ENCODE results near the gene ARHGAP26.

Gene ARHGAP26

DNA sequence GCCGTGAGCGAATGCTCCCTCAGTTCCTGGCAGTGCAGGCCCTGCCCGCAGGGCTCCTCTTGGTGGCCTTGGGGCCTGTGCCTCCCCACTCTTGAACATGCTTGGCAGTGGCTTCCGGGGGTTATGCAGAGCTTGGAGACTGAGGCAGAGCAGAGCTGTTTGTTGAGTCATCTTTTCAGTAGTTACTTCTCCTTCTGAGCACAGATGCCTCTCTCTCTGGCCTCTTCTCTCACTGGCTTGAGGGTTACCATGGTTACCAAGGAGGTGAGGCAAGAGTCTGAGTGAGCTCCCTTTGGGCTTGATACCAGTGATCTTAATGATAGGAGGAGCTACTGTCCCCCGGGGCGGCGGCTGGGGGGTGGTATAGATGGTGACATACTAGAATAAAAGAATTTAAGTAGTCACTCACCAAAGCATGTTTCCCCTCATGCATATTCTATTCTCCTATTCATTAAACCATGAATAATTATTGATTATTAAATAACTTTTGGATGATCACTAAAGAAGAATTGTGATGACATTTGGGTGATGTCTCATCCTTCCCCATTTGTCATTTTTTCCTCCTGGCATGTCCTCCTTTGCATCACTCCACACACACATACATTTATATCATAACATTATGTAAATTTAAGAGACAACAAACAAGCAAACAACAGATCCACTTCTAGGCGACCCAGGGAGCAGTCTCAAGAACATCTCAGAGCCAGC lies 111.1 kb downstream of the ARHGAP26 start:
- DNase-seq = no peak

DNA sequence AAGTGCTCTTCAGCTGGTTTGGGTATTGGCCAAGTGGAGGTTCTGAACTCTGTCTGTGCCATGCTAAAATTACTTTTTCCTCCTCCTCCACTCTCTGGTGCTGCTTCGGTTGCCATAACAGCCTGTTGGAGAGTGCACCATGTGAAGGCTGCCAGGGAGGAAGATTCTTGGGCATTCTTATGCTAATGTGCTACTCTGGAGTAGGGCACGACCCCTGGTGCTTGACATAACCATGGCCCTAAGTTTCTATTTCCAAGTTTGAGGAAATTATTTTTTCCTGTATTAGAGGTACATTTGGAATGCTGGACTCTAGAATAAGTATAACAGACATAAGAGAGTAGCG lies 111.6 kb downstream of the ARHGAP26 start:
- DNase-seq = no peak

DNA sequence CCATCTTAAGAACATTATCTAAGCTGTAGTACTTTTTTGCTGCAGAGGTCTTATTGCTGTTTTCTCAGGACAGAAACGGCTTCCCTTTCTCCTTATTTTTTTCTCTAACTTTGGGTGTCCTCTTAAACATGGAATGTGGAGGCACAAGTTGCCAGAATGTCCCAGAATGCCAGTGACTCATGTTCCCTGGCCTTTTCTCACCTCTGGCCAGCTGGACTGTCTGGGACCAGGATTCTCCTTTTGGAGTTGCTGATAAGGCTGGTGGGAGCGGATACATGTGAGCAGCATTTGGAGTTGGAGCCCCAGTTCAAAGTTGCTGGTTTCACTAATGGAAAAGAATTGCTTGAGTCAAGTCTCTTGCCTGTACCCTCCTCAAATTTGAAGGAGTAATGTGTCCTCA lies 112.8 kb downstream of the ARHGAP26 start:
- DNase-seq = no peak

DNA sequence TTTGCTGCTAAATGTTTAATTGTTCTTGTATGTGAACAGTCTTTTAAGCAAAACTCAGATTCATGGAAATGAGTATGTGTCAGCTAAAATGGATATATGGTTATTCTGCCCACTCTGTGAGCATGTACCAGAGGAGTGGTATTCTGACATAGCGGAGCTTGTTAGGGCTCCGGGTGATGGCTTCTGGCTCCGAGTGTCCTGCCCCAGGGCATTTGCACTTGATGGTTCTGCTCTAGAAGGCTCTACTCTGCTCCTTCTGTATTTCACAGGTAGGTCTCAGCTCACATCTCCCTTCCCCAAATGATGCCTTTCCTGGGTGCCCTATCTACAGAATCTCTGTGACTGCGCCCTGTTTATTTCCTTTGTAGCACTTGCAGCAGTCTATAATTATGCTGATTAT lies 113.3 kb downstream of the ARHGAP26 start:
- DNase-seq = no peak

DNA sequence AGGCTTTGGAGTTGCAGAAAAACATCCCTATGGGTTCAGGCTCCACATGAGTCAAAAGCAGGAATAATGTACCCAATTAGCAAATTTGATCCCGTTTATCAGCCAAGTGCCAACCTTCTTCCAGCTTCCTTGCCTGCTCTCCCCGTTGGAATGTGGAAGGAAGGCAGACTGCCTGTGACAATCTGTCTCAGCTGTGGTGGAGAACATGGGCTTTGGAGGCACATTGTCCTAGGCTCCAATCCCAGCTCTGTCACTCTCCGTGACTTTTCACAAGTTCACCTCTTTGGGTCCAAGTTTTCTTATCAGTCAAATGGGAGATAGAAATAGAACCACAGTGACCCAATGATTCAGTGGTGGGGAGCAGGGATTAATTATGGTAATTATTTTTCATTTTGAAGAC lies 113.9 kb downstream of the ARHGAP26 start:
- DNase-seq = no peak

DNA sequence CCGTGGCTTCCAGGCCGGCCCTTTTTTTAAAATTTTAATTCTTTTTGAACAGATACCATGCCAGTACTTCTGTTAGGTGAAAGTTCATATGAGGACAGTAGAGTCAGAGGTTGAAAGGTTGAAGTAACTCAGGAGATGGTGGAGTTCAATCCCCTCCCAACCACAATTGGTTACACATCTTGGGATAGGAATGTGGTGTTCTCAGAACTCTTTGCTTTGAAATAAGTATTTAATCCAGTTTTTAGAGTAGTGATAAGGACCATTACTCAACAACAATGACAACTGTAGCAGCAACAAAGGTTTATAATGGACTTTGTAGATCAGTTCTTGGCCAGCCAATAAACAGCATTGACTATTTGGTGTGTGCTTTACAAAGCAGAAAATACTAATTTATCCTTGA lies 116.0 kb downstream of the ARHGAP26 start:
- DNase-seq = no peak

DNA sequence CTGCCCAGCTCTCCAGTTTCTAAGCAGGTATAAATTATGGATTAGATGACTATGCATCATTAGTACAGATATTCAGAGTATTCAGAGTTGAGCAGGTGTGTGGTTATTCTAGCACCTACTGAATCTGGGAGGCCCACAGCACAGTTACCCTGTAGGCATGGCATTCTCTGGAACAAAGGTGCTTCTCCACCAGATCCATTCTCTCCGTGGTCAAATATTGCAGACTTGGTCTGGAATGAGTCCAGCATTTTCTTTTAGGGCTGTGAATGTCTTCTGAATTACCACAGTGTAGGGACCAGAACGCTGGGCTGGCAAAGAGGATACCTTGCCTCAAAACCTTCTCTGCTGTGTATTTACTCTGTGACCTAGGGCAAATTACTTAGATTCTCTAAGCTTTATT lies 116.8 kb downstream of the ARHGAP26 start:
- DNase-seq = no peak

DNA sequence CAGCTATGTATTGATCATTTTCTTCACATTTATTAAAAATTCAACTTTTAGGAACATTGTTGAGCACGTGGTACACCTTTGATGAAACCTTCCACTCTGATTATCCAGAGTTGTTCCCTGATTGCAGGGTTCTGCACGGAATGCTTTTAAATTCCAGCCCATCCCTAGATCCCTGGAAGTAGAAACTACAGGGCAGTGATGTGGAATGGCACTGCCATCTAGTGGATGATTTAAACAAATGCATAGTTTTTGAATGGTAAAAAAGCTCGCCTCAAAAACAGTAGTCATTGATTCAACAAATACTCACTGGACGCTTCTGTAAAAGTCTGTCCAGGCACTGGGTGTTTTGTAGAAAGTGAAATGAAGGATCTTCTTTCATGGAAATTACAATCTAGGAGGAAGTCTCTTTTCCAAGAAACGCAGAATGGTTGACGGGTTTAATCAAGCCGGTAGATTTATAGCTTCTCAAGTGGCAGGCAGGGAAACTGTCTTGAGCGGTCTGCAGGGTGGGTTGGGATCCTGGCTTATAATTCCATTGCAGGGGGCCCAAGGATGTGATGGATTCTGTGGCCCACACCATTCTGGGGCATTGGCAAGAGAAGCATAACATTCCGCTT lies 118.4 kb downstream of the ARHGAP26 start:
- DNase-seq = peak; percentile 2

DNA sequence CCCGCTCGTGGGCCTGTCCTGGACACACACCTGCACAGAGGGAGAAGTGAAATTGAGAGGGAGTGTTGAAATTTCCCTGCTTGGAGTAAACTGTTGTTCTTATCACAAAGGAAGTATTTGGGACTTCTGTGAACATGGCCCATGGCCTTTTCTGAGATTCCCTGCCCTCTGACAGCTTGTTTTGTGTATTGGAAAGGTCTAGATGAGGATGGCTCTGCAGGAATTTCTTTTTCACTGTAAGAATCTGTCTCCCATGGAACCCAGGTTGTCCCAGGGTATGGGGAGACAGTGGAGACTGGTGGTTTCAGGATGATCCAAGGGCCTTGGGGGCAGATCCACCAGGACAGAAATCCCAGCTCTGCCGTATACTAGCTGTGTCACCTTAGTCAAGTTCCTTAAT lies 121.8 kb downstream of the ARHGAP26 start:
- DNase-seq = no peak

DNA sequence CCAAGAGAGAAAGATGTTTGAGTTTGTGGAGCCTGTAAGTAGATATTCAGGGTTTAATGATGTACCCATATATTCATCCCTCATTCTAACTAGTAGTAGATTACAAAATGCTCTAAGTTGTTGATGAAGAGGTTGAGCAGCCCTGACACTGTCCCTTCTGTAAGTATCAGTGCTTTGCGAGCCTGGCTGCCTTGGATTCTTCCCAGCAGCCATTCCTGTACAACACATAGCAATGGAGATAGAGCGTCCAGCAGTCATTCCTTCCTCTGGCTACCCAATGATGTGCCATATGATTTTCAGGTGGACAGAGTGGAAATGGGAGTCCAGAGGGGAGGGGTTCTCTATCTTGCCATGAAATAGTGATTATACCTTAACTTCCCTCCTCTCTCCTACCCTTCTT lies 124.1 kb downstream of the ARHGAP26 start:
- DNase-seq = no peak

DNA sequence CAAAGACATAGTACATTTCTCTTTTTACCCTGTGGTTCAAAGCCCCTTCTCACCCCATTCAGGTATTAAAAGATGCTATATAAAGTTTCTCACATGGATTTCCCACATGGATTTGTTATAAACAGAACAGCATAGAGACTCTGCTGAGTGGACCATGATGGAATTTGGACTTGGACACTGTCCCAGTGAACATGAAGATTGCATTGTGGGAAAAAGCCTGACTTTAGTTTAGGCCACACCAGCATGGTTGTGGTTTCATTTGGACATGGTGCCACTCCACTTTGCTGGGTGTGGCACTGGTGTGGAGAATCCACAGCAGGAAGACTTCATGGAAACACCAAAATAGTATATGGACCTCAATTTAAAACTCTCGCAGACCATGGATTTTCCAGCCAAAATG lies 124.6 kb downstream of the ARHGAP26 start:
- DNase-seq = no peak

DNA sequence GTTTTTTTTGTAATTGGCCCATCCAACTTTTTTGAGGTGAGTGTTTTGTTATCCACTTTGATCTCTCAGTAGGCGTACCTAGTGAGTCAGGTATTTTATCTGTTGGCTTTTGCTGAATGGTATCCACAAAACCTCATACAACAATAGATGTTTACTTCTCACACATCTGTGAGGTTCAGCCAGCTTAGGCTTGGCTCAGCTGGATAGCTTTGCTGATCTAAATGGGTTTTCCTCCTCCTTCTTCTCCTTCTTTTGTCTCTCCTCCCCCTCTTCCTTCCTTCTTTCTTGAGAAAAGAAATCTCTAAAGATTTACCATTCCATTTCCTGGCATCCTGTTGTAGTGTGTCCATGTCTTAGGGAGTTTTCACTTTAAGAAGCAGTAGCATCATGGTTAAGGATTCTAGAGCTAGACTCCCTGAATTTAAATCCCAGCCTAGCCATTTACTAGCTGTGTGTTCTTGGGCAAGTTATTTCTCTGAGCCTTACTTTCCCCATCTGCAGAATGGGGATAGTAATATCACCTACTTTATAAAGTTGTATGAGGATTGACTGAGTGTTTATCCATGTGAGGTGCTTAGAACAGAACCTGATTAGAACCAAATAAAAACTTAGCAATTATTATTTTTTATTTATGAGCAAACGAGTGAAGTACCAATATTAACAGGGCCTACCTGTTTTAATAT lies 126.3 kb downstream of the ARHGAP26 start:
- no peak for DNase-seq

DNA sequence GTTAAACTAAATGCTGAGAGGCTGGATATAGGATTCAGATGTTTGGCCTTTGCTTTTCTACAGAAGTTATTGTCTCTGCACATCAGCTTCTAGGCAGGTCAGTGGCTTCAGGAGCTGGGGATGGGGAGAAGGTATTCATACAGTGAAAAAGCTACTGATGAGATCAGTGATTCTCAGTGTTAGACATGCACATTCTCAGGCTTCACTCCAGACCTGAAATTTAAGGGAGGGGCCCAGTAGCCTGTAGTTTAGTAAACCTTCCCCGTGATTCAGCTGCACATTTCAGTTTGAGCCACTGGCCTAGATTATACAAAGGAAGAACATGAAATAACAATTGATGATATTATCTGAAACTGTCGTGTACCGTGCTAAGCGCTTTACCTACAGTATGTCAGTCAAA lies 127.2 kb downstream of the ARHGAP26 start:
- DNase-seq = no peak

DNA sequence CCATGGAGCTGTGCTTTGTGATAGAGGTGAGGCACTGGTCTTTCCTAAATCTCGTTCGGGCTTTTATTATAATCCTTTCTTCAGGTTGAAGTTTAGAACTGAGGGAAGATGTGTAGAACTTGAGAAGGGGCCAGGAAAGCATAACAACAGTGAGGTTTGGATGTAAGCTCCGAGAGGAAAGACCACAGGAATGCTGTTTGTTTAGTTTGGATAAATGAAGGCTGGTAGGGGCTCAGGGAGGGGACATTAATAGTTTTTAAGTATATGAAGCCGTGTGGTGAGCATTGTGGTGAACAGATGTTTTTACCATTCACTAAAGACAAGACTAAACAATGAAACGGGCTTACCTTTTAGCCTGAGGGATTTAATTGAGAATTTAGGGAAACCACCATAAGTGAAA lies 130.8 kb downstream of the ARHGAP26 start:
- DNase-seq = no peak

DNA sequence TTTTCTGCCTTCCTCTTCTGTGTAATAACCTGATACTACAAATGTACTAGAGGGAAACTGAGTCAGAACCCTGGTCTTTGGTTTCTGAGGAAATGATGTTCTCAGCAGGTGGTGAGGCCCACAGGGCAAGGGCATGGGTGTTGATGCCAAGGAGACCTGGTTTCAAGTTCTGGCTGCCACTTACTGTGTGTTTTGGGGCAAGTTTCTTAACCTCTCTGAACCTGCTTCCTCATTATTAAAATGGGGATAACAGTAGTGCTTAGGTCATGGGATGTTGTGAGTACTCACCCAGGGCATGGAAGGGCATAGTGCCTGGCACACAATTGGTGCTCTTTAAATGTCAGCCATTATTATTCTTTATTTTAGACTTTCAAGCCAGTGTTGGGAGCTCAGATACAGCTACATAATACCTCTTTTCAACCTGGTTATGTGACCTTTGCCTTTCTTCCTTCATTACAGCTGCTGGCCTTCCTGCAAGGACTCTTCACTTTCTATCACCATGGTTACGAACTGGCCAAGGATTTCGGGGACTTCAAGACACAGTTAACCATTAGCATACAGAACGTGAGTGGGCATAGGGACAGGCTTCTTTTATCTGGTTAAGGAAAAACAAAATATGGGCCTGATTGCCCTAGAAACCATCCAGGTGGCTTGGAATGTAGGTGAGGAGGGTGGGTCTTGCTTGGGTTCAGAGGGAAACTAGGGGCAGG lies 131.5 kb downstream of the ARHGAP26 start:
- no peak for DNase-seq

DNA sequence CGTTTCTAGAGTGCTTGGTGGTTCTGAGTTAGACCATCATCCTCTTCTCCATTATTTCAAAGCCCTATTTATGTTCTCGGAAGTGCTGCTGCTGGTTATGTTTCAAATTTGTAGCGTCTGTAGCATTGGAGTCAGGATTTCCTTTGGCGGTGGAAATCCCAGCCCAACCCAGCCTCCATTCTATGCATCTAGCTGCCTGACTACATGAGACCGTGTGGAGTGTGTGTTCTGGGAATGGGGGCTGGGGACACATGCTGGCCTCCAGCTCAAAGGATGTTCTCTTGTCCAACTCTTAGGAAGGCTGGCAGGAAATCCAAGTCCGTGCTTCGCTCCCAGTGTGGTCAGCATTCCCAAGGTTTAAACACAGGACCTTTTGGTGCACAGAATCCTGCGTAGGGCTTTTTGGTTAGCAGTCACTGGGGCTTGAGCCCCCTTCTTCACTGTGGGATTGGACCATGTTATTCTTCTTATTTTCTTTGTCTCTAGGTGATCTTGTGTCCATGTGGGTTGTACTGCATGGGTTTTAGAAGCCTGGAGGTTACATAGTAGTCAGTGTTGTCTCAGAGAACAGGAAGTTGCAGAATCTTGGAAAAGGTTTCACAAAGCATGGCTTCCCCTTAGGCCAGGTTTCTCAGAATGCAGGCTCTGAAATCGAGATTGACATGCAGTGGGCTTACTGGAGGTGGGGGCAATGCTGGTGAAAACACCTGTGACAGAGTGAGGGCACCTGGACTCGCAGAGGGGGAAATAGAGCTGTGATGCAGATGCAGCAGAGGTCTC lies 132.2 kb downstream of the ARHGAP26 start:
- DNase-seq = no peak

DNA sequence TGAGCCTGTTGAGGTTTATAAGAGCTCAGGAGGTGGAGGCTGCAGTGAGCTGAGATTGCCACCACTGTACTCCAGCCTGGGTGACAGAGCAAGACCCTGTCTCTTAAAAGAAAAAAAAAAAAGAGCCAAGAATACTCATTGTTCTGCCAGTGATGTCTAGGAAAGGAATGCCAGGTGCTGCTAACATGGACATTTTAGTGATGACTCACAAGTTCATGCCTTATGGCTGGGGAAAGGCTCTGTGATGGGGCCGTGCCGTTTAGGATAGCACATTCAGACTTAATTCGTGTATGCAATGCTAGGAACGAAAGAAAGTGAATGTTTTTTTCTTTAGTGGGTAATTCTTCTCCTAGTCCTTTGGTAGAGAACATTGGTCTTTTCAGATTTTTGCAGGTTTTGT lies 134.2 kb downstream of the ARHGAP26 start:
- no peak for DNase-seq

DNA sequence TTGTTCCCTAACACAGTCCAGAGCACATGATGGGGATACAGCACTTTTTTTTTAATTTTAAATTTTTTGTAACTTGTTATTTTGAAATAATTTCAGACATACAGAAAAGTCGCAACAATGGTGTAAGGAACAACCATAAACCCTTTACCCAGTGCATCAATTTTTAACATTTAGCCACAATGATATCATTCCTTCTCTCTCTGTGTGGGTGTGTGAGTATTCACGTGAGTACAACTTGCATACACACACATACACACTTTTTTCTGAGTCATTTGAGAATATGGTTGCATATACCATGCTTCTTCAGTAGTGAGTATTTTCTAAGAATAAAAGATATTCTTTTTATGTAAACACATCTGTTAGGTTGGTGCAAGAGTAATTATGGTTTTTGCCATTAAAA lies 135.2 kb downstream of the ARHGAP26 start:
- DNase-seq = no peak

DNA sequence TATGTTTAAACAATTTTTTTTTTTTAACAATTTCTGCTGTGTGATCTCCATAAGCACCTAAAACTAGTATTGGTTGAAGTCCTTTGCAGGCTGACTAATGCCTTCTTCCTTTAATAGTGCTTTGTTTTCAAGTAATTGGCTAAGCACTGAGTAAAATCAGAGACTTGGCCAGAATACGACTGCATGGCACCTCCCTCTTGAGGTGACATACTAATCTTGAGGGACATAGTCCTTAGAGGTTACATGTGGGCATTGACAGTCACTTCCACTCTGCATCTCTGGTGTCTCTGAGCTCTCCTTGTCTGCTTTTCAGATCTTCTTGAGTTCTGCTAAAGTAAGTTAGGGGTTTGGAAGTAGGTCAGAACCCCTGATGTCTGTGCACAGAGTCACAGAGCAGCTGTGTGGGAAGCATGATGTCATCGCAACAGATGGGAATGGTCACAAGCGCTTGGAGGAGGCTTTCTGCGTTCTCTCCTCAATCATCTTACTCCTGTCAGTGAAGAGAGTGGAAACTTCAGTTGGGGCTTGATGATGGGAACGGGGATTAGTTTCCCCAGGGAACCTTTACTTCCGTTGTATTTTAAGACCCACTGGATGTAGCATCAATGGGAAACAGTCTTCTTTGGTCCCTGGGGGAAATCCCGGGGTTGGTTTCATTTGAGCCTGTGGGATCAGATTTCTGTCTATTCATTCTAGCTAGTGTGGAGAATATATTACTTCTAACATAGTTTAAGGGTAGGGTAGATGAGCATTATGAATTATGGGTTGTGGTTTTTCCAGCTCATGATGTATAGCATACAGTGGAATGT lies 136.9 kb downstream of the ARHGAP26 start:
- no peak for DNase-seq

DNA sequence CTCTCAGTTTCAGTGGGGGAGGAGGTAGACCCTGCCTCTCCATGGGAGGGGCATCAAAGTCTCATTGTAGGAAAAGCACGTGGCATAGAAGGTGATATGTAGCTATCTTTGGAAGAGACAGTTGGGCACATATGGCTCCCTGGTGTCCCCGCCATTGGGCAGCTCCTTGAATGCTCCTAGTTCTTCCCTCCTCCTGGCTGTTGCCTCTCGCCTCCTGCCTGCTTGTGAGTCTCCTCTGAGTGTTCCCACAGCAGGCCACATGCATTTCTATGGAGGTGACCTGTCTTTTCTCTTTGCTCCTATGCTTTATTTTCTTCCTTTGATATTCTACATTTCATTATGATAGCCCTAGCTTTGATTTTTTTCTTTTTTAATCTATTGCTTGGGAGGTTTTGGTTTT lies 138.5 kb downstream of the ARHGAP26 start:
- no peak for DNase-seq

DNA sequence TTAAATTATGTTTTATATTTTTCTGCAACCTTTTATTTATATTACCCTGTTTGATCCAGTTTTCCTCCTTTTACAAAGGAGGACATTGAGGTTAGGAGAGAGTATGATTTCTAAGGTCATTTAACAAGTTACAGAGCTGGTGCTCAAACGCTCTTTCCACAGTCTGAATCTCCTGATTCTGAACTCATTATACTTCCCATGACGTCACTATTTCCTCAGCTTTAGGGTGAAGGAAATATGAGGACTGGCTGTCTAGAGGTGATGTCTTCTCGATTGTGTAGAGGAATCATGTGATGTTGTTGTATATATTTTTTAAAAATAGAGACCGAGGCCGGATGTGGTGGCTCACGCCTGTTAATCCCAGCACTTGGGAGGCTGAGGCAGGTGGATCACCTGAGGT lies 140.0 kb downstream of the ARHGAP26 start:
- no peak for DNase-seq

DNA sequence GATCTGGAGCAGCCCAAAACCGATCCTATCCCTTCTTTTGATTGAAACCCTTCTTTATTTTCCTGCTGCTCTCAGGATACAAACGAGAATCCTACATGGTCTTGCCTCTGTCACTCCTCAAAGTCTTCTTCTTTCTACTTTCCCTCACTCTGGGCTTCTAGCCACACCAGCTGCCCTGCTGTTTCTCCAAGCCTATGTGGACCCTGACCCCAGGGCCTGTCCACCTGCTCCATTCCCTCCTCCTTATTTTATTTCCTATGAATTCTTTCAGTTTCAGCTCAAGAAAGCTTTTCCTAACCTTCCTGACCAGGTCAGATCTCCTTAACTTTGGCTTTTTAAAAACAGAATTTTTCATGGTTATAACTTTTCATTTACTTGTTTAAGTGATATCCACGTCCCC lies 141.0 kb downstream of the ARHGAP26 start:
- DNase-seq = no peak
